Activated effector memory CD4-positive, alpha-beta T cell treated with Interleukin-2 at 50 U/mL for 16 hours (primary cell): ENCODE results near the gene TMC1.

Experiments
- DNase-seq: peaks from one replicate; pipeline ENCODE4 v3.0.0-alpha.2; 2020

TMC1 gene

GRCh38 chr9:72618811-72619210 is 97.4 kb downstream of the TMC1 start:
- DNase-seq: no peak

- DNase-seq: no peak
Observed at GRCh38 chr9:72622186-72622585, 100.8 kb downstream of the TMC1 start.

- DNase-seq: no peak
Observed at GRCh38 chr9:72623156-72623555, 101.7 kb downstream of the TMC1 start.

GRCh38 chr9:72627147-72627546 is 105.7 kb downstream of the TMC1 start:
- no peak for DNase-seq

- no peak for DNase-seq
Observed at GRCh38 chr9:72627956-72628540, 106.6 kb downstream of the TMC1 start.

- DNase-seq: no peak
Observed at GRCh38 chr9:72633966-72634365, 112.6 kb downstream of the TMC1 start.

- DNase-seq: no peak
Observed at GRCh38 chr9:72635197-72635596, 113.8 kb downstream of the TMC1 start.

GRCh38 chr9:72636621-72637020 is 115.2 kb downstream of the TMC1 start:
- no peak for DNase-seq

GRCh38 chr9:72643651-72644050 is 122.2 kb downstream of the TMC1 start:
- no peak for DNase-seq

- no peak for DNase-seq
Observed at GRCh38 chr9:72646061-72646460, 124.7 kb downstream of the TMC1 start.

- DNase-seq: no peak
Observed at GRCh38 chr9:72648324-72649126, 127.1 kb downstream of the TMC1 start.

- no peak for DNase-seq
Observed at GRCh38 chr9:72649127-72649442, 127.7 kb downstream of the TMC1 start.

GRCh38 chr9:72650206-72650605 is 128.8 kb downstream of the TMC1 start:
- no peak for DNase-seq

- DNase-seq: no peak
Observed at GRCh38 chr9:72656021-72656420, 134.6 kb downstream of the TMC1 start.

- DNase-seq: no peak
Observed at GRCh38 chr9:72657023-72657422, 135.6 kb downstream of the TMC1 start.

GRCh38 chr9:72658703-72659102 is 137.3 kb downstream of the TMC1 start:
- no peak for DNase-seq

- DNase-seq: no peak
Observed at GRCh38 chr9:72661401-72662135, 140.2 kb downstream of the TMC1 start.

GRCh38 chr9:72665421-72665820 is 144.0 kb downstream of the TMC1 start:
- no peak for DNase-seq

- DNase-seq: no peak
Observed at GRCh38 chr9:72667181-72667580, 145.8 kb downstream of the TMC1 start.

GRCh38 chr9:72674961-72675360 is 153.6 kb downstream of the TMC1 start:
- DNase-seq: no peak

- no peak for DNase-seq
Observed at GRCh38 chr9:72675586-72675985, 154.2 kb downstream of the TMC1 start.

GRCh38 chr9:72680593-72681282 is 159.3 kb downstream of the TMC1 start:
- no peak for DNase-seq

- no peak for DNase-seq
Observed at GRCh38 chr9:72681283-72681630, 159.8 kb downstream of the TMC1 start.

- no peak for DNase-seq
Observed at GRCh38 chr9:72684615-72685014, 163.2 kb downstream of the TMC1 start.
